HL-60 (cell line): ENCODE results near the gene PLPP2.

Experiments used
- GABPA ChIP-seq: IDR thresholded peaks from 2 replicates; pipeline ENCODE4 v1.6.1; 2012; ENCODE audit warnings: low read depth
- POLR2AphosphoS5 ChIP-seq: IDR thresholded peaks from 2 replicates; pipeline ENCODE4 v1.6.1; 2012; ENCODE audit warnings: low read depth
- SPI1 ChIP-seq: IDR thresholded peaks from 2 replicates; pipeline ENCODE4 v1.6.1; 2012; ENCODE audit warnings: low read depth, mild to moderate bottlenecking, borderline replicate concordance
- TF ChIP-seq, protein P1 (sequence below): IDR thresholded peaks from one replicate; pipeline ENCODE4 v1.5.1; 2011; ENCODE audit warnings: low read length, control low read depth, inconsistent platforms; ENCODE audit not compliant: insufficient read depth
- TF ChIP-seq, protein P2 (sequence below): IDR thresholded peaks from 2 replicates; pipeline ENCODE4 v1.6.1; 2012; ENCODE audit warnings: low read depth; ENCODE audit not compliant: insufficient replicate concordance

- TF ChIP-seq, protein P1, sequence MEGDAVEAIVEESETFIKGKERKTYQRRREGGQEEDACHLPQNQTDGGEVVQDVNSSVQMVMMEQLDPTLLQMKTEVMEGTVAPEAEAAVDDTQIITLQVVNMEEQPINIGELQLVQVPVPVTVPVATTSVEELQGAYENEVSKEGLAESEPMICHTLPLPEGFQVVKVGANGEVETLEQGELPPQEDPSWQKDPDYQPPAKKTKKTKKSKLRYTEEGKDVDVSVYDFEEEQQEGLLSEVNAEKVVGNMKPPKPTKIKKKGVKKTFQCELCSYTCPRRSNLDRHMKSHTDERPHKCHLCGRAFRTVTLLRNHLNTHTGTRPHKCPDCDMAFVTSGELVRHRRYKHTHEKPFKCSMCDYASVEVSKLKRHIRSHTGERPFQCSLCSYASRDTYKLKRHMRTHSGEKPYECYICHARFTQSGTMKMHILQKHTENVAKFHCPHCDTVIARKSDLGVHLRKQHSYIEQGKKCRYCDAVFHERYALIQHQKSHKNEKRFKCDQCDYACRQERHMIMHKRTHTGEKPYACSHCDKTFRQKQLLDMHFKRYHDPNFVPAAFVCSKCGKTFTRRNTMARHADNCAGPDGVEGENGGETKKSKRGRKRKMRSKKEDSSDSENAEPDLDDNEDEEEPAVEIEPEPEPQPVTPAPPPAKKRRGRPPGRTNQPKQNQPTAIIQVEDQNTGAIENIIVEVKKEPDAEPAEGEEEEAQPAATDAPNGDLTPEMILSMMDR: no peak
- no peak for TF ChIP-seq POLR2AphosphoS5
- no peak for TF ChIP-seq SPI1
- TF ChIP-seq GABPA: no peak
- TF ChIP-seq, protein P2, sequence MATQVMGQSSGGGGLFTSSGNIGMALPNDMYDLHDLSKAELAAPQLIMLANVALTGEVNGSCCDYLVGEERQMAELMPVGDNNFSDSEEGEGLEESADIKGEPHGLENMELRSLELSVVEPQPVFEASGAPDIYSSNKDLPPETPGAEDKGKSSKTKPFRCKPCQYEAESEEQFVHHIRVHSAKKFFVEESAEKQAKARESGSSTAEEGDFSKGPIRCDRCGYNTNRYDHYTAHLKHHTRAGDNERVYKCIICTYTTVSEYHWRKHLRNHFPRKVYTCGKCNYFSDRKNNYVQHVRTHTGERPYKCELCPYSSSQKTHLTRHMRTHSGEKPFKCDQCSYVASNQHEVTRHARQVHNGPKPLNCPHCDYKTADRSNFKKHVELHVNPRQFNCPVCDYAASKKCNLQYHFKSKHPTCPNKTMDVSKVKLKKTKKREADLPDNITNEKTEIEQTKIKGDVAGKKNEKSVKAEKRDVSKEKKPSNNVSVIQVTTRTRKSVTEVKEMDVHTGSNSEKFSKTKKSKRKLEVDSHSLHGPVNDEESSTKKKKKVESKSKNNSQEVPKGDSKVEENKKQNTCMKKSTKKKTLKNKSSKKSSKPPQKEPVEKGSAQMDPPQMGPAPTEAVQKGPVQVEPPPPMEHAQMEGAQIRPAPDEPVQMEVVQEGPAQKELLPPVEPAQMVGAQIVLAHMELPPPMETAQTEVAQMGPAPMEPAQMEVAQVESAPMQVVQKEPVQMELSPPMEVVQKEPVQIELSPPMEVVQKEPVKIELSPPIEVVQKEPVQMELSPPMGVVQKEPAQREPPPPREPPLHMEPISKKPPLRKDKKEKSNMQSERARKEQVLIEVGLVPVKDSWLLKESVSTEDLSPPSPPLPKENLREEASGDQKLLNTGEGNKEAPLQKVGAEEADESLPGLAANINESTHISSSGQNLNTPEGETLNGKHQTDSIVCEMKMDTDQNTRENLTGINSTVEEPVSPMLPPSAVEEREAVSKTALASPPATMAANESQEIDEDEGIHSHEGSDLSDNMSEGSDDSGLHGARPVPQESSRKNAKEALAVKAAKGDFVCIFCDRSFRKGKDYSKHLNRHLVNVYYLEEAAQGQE: no peak
Observed at GRCh38 chr19:289651-290371, 1.4 kb downstream of the PLPP2 start.
